GM19452 (cell line): ENCODE data around the gene RAB44.

ENCODE experiments used
- ATAC-seq: cut with Tn5 transposase; IDR thresholded peaks from one replicate; pipeline ENCODE4 v1.9.1; 2021; ENCODE audit not compliant: unreplicated experiment

Gene RAB44

GRCh38 chr6:36727505-36728021 is 29.9 kb downstream of the RAB44 start:
- no peak for ATAC-seq

GRCh38 chr6:36728289-36729160 is 30.9 kb downstream of the RAB44 start:
- no peak for ATAC-seq

- ATAC-seq: no peak
Measured at GRCh38 chr6:36729161-36729524, 31.5 kb downstream of the RAB44 start.

GRCh38 chr6:36730424-36731380 is 33.1 kb downstream of the RAB44 start:
- ATAC-seq: no peak

- ATAC-seq: no peak
Measured at GRCh38 chr6:36731622-36732310, 34.1 kb downstream of the RAB44 start.

- ATAC-seq: no peak
Measured at GRCh38 chr6:36733300-36733699, 35.7 kb downstream of the RAB44 start.

- ATAC-seq: no peak
Measured at GRCh38 chr6:36734486-36735060, 36.9 kb downstream of the RAB44 start.

GRCh38 chr6:36735110-36736071 is 37.8 kb downstream of the RAB44 start:
- no peak for ATAC-seq

GRCh38 chr6:36737043-36737785 is 39.6 kb downstream of the RAB44 start:
- ATAC-seq: no peak

- no peak for ATAC-seq
Measured at GRCh38 chr6:36738108-36738507, 40.5 kb downstream of the RAB44 start.

GRCh38 chr6:36739947-36740817 is 42.6 kb downstream of the RAB44 start:
- no peak for ATAC-seq

GRCh38 chr6:36740818-36741179 is 43.2 kb downstream of the RAB44 start:
- ATAC-seq: no peak

- ATAC-seq: no peak
Measured at GRCh38 chr6:36742146-36742545, 44.5 kb downstream of the RAB44 start.

- no peak for ATAC-seq
Measured at GRCh38 chr6:36743032-36743431, 45.4 kb downstream of the RAB44 start.

- ATAC-seq: no peak
Measured at GRCh38 chr6:36743538-36744303, 46.1 kb downstream of the RAB44 start.

GRCh38 chr6:36744304-36744673 is 46.7 kb downstream of the RAB44 start:
- ATAC-seq: no peak

GRCh38 chr6:36745283-36745682 is 47.7 kb downstream of the RAB44 start:
- no peak for ATAC-seq
